GM12878 (cell line): Measurements from ENCODE around the gene ALKBH2. TPM values are rescaled to one million over a fixed set of nuclear protein-coding genes. Genes with fewer than 3 reads are reported as not detected.
A peak's percentile ranks its signal among the peaks of the same experiment; 100 is the strongest.

ENCODE experiments used
- ATAC-seq: fragments of 200-7000 bp; cut with Tn5 transposase; 3 replicates; pipeline ENCODE4 v1.9.1; 2020; ENCODE audit warnings: mild to moderate bottlenecking, moderate library complexity
- BruUV-seq: library from RNA; stranded (reverse); fragments of 400-500 nt; replicated peaks from 2 replicates; lab custom pipeline; 2021; lab: Mats Ljungman, UMichigan
- CTCF ChIA-PET: fragments of 300-600 bp; sonication (Branson Sonifier 250); formaldehyde crosslinking; extraction: SDS; loops from one replicate; lab custom pipeline; 2021; ENCODE audit warnings: inconsistent platforms; lab: Yijun Ruan, JAX
- POLR2A ChIA-PET: fragments of 350-600 bp; formaldehyde crosslinking; extraction: SDS; loops from one replicate; lab custom pipeline; 2021; ENCODE audit warnings: inconsistent platforms; lab: Charles Lee
- RAD21 ChIA-PET: fragments of 300-600 bp; sonication (Branson Sonifier 250); formaldehyde crosslinking; loops from one replicate; lab custom pipeline; 2023; ENCODE audit warnings: antibody characterized with exemption; ENCODE audit not compliant: unreplicated experiment; lab: Charles Lee
- SMC1A ChIA-PET: fragments of 300-600 bp; sonication (Branson Sonifier 250); formaldehyde crosslinking; loops from one replicate; lab custom pipeline; 2023; ENCODE audit not compliant: unreplicated experiment, uncharacterized antibody; lab: Charles Lee
- DNase-seq: peaks from one replicate; pipeline ENCODE4 v3.0.0-alpha.2; 2011; ENCODE audit warnings: low read depth, low spot score
- FAIRE-seq: peaks from 3 replicates; lab custom pipeline; 2011; peaks lifted over from hg19 to GRCh38; lab: Jason Lieb, UNC
- H2AFZ ChIP-seq: 2 replicates; pipeline ENCODE4 v1.6.0; 2011; ENCODE audit warnings: low read depth, low read length, control low read depth; ENCODE audit not compliant: control insufficient read depth
- H3K27ac ChIP-seq: 2 replicates; pipeline ENCODE4 v1.5.1; 2011; ENCODE audit warnings: control low read depth; ENCODE audit not compliant: control insufficient read depth, insufficient read depth
- H3K27me3 ChIP-seq, 2 experiments: replicated peaks in 1 of 2; 2 replicates each; pipeline versions ENCODE4 v1.6.0 to v1.6.1; 2011; ENCODE audit warnings: low read length in 1 of 2; ENCODE audit not compliant: control insufficient read depth in 2 of 2, insufficient read depth in 2 of 2
- H3K36me3 ChIP-seq, 2 experiments: 2 replicates each; pipeline ENCODE4 v1.5.1; 2011; ENCODE audit warnings: low read length in 1 of 2; ENCODE audit not compliant: control insufficient read depth in 2 of 2, insufficient read depth in 2 of 2
- H3K4me1 ChIP-seq: 2 replicates; pipeline ENCODE4 v1.6.1; 2011; ENCODE audit warnings: mild to moderate bottlenecking, low read length, moderate library complexity, mixed read lengths; ENCODE audit not compliant: control insufficient read depth, insufficient read depth
- H3K4me2 ChIP-seq: 2 replicates; pipeline ENCODE4 v1.6.0; 2011; ENCODE audit warnings: control low read depth; ENCODE audit not compliant: control insufficient read depth, insufficient read depth
- H3K4me3 ChIP-seq: fragments of 200-600 bp; sonication (generic); 2 replicates; pipeline ENCODE4 v1.5.1; 2016
- H3K79me2 ChIP-seq: 2 replicates; pipeline ENCODE4 v1.6.0; 2011; ENCODE audit warnings: low read length; ENCODE audit not compliant: control insufficient read depth, insufficient read depth
- H3K9ac ChIP-seq: 2 replicates; pipeline ENCODE4 v1.8.0; 2011; ENCODE audit warnings: low read length, control low read depth, mixed read lengths; ENCODE audit not compliant: control insufficient read depth, insufficient read depth
- H3K9me3 ChIP-seq: replicated peaks from 3 replicates; pipeline ENCODE4 v1.5.1; 2011; ENCODE audit warnings: mild to moderate bottlenecking, low read length; ENCODE audit not compliant: control insufficient read depth, insufficient read depth
- H4K20me1 ChIP-seq: 2 replicates; pipeline ENCODE4 v1.6.0; 2011; ENCODE audit not compliant: control insufficient read depth, insufficient read depth
- IKZF2 ChIP-seq, 2 experiments: fragments of 450-650 bp; IDR thresholded peaks; 2 replicates each; pipeline ENCODE4 v1.6.1; 2017; ENCODE audit warnings: mild to moderate bottlenecking in 2 of 2, moderate library complexity in 2 of 2
- NR2C2 ChIP-seq: IDR thresholded peaks from 2 replicates; pipeline ENCODE4 v1.6.1; 2011; ENCODE audit warnings: borderline replicate concordance, low read depth; ENCODE audit not compliant: control insufficient read depth, insufficient read length
- RFX5 ChIP-seq: IDR thresholded peaks from 2 replicates; pipeline ENCODE4 v1.6.1; 2011; ENCODE audit warnings: low read depth, low read length, improper control_type of control experiment
- ZSCAN29 ChIP-seq: fragments of 450-650 bp; IDR thresholded peaks from 2 replicates; pipeline ENCODE4 v1.6.1; 2017; ENCODE audit warnings: mild to moderate bottlenecking, moderate library complexity
- WGBS: methylation state at CpG from one replicate; pipeline ENCODE4 v1.1.6; 2016; ENCODE audit warnings: low lambda C conversion rate; ENCODE audit not compliant: insufficient replicate concordance, insufficient coverage; ENCODE audit errors: missing lambda C conversion rate; 5-methylcytosine and 5-hydroxymethylcytosine counted together
- in situ Hi-C: fragments of 300-500 bp; cut with MboI; formaldehyde crosslinking; loops from 9 replicates; pipeline ENCODE4 v1.14.3; 2018; ENCODE audit warnings: mixed read lengths
- intact Hi-C: fragments of 100-400 bp; cut with micrococcal nuclease; formaldehyde crosslinking; loops from one replicate; pipeline ENCODE4 v1.14.2; 2022; ENCODE audit not compliant: unreplicated experiment
- polyA plus RNA-seq, 11 experiments: library from polyadenylated mRNA; depleted of rRNA in 4 of 11; unstranded in 6 of 11; stranded (reverse) in 5 of 11; fragments of >200 nt; fragmentation: Nextera tagmentation in 4 of 11; fragmentation: Illumina TruSeq in 1 of 11; extraction: Ambion mirVana in 4 of 11; extraction: Trizol in 1 of 11; gene quantifications; 1 replicate in 1 of 11; 2 replicates in 10 of 11; pipeline versions ENCODE4 v1.2.1 to v1.2.3, GENCODE V29; 2011 to 2016; ENCODE audit warnings: inconsistent platforms in 2 of 11, missing spikeins in 2 of 11, low read depth in 1 of 11
- total RNA-seq, 4 experiments: library from RNA; depleted of rRNA in 3 of 4; stranded (reverse); fragments of >200 nt in 3 of 4; fragmentation: Illumina TruSeq in 1 of 4; extraction: Trizol in 1 of 4; gene quantifications; 2 replicates each; pipeline versions ENCODE4 v1.2.1 to v1.2.3, GENCODE V29; 2013 to 2021
- TF ChIP-seq, protein P1 (sequence below): fragments of 450-650 bp; IDR thresholded peaks from 2 replicates; pipeline ENCODE4 v1.6.1; 2014; ENCODE audit warnings: mild to moderate bottlenecking

Gene ALKBH2
- total and polyA plus RNA-seq, 10 of the 15 experiments (the other 5 are each of a cell fraction or from before 2014, with no cell fraction given): 5.6 to 40.3 (median 31.2) TPM

DNA sequence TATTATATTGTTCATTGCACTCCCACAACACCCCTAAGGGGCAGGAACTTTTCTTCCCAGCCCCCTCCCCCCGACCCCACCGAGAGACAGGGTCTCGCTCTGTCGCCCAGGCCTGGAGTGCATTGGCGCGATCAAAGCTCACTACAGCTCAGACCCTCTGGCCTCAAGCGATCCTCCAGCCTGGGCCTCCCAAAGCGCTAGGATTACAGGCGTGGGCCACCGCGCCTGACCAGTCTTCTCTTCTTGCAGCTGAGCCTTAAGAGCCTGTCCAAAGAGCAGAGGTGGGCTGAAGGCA, 3.8 kb upstream of the ALKBH2 start:
- no peak for TF ChIP-seq ZSCAN29
- TF ChIP-seq, protein P1, sequence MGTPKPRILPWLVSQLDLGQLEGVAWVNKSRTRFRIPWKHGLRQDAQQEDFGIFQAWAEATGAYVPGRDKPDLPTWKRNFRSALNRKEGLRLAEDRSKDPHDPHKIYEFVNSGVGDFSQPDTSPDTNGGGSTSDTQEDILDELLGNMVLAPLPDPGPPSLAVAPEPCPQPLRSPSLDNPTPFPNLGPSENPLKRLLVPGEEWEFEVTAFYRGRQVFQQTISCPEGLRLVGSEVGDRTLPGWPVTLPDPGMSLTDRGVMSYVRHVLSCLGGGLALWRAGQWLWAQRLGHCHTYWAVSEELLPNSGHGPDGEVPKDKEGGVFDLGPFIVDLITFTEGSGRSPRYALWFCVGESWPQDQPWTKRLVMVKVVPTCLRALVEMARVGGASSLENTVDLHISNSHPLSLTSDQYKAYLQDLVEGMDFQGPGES: no peak
- no peak for TF ChIP-seq NR2C2
- TF ChIP-seq RFX5: no peak
- no peak for TF ChIP-seq IKZF2 (IDR thresholded peaks at IDR 0.05)
- ChIA-PET SMC1A (no interaction called here), RAD21 (interaction anchor here (1.4 kb wide), 1 partner anchor 130 kb away, joined by 3 read pairs; no protein-coding TSS in a partner anchor), CTCF (interaction anchor here (1.4 kb wide), 1 partner anchor 15 kb away, joined by 3 read pairs; no protein-coding TSS in a partner anchor), POLR2A (interaction anchor here (0.6 kb wide), 1 partner anchor 278 kb away, joined by 3 read pairs; no protein-coding TSS in a partner anchor)
- peak overlapping the region; percentile 77 for H3K4me2 ChIP-seq
- H3K9me3 ChIP-seq: no peaks in the 10 kb centered on the region
- peaks cover 27% of the 10 kb centered on the region for H3K79me2 ChIP-seq
- FAIRE-seq: no peak
- H4K20me1 ChIP-seq: no peaks in the 10 kb centered on the region
- 0 out of 2 replicates have a peak overlapping the region, but pooled peaks have one; percentile 6 for H3K27ac ChIP-seq
- no peak for ATAC-seq
- intact Hi-C loops (loop anchor here (10.0 kb wide), 1 partner anchor 462 kb away; the partner anchor contains the start of gene SELPLG), in situ Hi-C loops (loop anchor here (10.0 kb wide), 2 partner anchors 432 to 462 kb away; partner anchors contain the start of gene SELPLG)
- H3K9ac ChIP-seq: peak overlapping the region; percentile 43; the same call in 1 of the 2 replicates
- peaks cover 2 to 5% of the 10 kb centered on the region in 2 experiments; a peak in 3 of 4 replicates for H3K36me3 ChIP-seq
- H3K4me3 ChIP-seq: peak overlapping the region; percentile 81
- 30% methylated on average over 11 of the region's 11 CpGs for WGBS
- BruUV-seq: no TSS peak
- peaks cover 7% of the 10 kb centered on the region for H3K4me1 ChIP-seq
- no peaks in the 10 kb centered on the region for H3K27me3 ChIP-seq
- peak overlapping the region; percentile 64 for H2AFZ ChIP-seq
- DNase-seq: no peak
